HG03342 (cell line): ENCODE measurements around the gene ARPC5.
"Not testable (repeated sequence)": the region's sequence is repeated elsewhere in the genome, so short reads cannot be mapped to it uniquely, and the experiment has no call there.

Experiments
- ATAC-seq: cut with Tn5 transposase; IDR thresholded peaks from one replicate; pipeline ENCODE4 v1.9.1; 2021; ENCODE audit warnings: mild to moderate bottlenecking, moderate library complexity; ENCODE audit not compliant: unreplicated experiment

Gene ARPC5

GRCh38 chr1:183648042-183648441 is 12.5 kb upstream of the ARPC5 start:
- no peak for ATAC-seq

- ATAC-seq = no peak
Measured at GRCh38 chr1:183646776-183647175, 11.2 kb upstream of the ARPC5 start.

DNA sequence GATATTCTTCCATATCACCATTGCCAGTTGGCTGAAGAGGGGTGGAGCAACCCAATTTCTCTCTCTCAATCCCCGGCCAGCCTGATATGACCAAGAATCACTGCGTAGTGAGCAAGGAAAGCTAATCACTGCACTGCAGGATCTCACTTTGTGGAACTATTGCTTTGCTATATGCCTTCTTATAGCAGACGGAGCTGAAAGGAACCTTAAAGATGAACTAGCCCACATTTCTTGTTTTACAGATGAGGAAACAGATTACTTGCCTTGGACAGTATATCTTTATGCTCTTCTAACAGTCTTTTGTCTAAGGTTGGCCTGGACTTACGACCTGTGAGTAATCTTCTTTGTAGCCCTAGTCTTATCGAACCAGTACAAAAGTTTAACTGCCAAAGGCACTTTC is 9.9 kb upstream of the ARPC5 start:
- no peak for ATAC-seq

DNA sequence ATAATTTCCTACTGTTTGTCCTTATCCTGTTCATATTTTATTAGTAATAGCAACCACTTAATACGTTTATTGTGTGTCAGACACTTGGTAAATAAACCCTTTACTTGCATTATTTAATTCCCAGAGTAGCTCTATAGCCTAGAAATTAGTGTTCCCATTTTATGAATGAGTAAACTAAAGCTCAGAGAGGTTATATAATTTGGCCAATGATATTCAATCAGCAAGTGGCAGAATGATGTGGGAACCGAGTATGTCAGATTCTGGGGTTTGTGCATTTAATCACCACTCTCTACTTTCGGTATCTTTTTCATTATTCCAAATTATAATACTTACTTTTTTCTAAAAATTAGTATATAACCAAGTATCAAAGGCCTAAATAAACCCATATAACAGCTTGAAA is 6.6 kb upstream of the ARPC5 start:
- ATAC-seq = no peak

- no peak for ATAC-seq
Measured at GRCh38 chr1:183640193-183640592, 4.6 kb upstream of the ARPC5 start.

GRCh38 chr1:183638649-183639387 is 3.2 kb upstream of the ARPC5 start:
- ATAC-seq = no peak

DNA sequence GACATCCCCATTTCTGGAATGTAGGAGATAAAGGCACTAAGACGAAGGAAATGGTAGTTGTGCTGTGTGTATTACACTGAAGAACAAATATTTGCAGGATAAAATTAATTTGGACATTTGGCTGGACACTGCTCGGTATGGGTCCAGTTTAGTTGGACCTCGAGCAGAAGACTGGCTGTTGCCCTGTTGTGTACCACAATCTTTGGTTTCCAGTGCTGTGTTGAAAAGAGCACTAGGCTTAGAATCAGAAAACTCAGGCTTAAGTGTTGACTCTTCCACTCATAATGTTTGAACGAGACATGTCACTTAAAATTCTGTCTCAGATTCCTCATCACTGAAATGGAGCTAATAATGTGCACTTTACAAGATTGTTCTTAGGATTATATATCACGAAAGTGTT is 1.2 kb upstream of the ARPC5 start:
- no peak for ATAC-seq

GRCh38 chr1:183636334-183636682 is 725 bp upstream of the ARPC5 start:
- ATAC-seq = no peak

DNA sequence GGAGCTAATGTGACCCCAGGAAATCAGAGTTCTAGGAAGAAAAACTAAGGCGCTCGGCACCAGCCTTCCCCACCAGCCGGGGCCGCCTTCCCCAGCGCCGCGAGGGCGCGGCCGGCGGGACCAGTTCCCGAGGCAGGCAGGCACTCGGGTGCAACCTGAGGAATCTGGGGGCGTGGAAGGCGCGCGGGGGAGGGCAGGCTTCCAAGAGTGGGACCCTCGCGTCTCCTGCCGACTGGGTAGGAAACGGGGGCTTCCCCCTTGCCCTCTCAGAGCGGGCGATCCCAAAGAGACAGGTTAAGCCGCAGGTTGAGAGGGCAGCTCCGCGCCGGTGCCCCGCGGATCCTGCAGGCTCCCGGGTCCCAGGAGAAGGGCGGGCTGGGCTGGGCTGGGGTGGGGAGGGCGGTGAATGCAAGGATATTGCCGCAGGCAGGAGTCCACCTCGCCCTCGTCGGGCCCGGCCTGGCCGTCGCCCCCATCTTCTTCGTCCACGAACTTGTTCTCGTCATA is 431 bp downstream of the ARPC5 start:
- ATAC-seq = no peak

- no peak for ATAC-seq
Measured at GRCh38 chr1:183634429-183635065, 1.0 kb downstream of the ARPC5 start.

DNA sequence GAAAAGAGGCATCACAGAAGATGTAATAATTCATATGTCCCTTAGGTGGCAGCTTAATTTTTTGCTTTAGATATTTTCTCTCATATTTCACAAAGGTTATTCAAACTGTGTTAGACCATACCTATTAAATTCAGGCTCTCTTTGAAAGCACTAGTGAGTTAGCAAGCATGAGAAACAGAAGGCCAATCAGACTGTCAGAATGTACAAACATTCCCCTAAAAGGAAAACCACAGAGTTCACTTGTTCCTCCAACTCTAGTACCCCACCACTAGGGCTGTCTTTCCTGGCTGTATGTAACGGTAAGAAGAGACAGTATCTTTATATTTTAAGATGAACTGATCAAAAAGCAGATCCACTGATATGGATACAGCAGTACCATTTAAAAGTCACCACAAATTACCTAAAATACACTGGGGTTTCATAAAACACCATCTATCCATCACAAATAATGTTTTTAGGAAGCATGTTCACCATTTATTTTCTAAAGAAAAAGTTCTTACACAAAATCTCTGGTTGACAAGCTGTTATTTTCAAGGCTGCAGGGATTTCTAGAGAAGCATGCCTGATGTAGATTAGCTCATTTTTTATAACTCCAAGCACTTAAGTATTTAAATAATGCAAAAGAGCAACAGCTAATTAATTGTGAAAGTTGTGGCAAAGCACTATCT is 1.8 kb downstream of the ARPC5 start:
- peak; percentile 43 for ATAC-seq

GRCh38 chr1:183632964-183633363 is 2.6 kb downstream of the ARPC5 start:
- ATAC-seq = no peak

- ATAC-seq = no peak
Measured at GRCh38 chr1:183632114-183632513, 3.5 kb downstream of the ARPC5 start.

DNA sequence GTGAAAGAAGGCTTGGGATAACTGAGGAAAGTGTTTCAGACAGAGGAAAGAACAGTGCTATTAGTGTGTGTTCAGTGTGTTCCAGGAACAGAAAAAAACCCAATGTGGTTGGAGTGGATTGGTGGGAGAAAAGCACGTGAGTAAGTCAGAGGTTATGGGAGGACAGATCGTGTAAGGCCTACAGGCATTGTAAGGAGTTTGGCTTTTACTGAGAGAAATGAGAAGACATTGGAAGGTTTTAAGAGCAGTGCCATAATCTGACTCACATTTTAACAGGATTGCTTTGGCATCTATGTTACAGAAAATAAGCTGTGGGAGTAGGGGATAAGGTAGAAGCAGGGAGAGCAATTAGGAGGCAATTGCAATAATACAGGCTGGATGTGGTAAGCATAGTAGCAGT is 4.8 kb downstream of the ARPC5 start:
- ATAC-seq = no peak

GRCh38 chr1:183628537-183628936 is 7.0 kb downstream of the ARPC5 start:
- ATAC-seq = no peak

GRCh38 chr1:183626236-183626635 is 9.3 kb downstream of the ARPC5 start:
- not testable (repeated sequence) for ATAC-seq

GRCh38 chr1:183622884-183623785 is 12.4 kb downstream of the ARPC5 start:
- ATAC-seq = peak; percentile 75

DNA sequence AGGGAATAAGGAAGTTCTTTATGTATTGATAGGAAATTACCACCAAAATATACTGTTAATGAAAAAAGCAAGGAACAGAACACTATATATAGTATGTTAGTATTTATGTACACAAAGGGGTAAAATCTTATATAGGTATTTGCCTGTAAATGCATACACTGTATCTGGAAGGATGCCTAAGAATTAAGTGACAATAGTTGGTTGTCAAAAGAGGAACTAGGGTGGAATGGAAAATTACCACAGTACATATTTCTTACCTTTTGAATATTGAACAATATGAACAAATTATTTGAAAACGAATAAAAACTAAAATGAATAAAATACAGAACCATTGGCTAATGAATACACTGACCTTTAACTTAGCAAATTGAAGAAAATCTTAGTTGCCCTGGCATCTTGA is 13.6 kb downstream of the ARPC5 start:
- ATAC-seq = no peak

DNA sequence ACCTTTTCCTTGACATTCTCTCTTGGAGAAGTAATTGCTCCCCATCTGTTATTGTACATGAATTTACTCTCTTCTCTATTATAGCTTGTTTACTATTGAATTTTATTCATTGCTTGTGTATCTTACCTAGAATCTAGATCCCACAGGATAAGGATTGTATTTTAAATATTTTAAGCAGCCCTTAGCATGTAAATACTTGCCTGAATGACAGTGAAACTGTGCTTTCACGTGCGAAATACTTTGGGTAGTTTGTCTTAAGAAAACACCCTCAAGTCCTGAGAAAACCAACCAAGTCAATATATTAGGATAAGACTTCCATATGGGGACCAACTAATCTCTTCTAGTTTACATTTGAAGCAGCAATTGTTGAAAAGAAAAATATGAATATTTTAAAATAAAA is 15.3 kb downstream of the ARPC5 start:
- no peak for ATAC-seq

DNA sequence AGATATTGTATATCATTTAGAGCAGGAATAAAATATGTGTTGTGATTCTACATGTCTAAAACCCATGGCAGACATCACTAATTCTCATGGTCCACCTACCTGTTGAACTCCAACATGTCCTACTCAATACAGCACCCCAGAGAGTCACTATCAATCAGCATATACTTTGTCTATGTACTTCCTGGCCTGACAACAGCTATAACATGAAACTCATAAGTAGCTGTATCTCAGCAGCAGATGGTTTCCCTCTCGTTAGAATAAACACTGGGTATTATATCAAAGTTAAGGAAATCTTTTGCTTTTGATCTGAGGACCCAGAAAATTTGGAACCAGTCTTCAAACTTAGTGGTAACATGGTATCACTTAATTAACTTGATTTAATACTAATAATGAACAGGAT is 15.8 kb downstream of the ARPC5 start:
- ATAC-seq = no peak

GRCh38 chr1:183618202-183618601 is 17.4 kb downstream of the ARPC5 start:
- not testable (repeated sequence) for ATAC-seq
